ENCODE measurements around the gene IP6K3. TPM values are rescaled to one million over a fixed set of nuclear protein-coding genes. Genes with fewer than 3 reads are reported as not detected.

IP6K3 gene
- total and polyA plus RNA-seq, 4 experiments from 2014 or later: not detected

DNA sequence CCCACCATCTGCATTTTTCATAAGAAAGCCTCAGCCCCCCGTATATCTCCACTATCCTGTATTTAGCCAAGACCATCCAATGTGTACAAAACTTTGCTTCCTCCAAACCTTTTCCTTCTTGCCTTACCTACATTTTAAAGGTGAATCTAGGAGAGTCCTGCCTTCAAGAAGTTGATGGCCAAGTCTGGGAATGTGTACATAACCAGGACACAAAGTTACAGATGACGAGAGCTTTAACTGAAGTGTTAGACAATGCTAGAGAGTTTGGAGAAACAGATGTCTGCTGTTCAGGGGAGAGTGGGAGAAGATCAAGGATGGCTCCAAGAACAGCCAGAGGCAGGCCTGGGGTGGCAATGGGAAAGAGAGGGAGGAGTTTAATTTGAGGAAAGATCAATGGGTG, 32.9 kb downstream of the IP6K3 start:
- no peaks in the 10 kb centered on the region for H3K9me3 ChIP-seq (ENCODE audit: control insufficient read depth in 1 of 2, low read length in 2 of 2)
- intact Hi-C loops (cut with micrococcal nuclease): loop anchor here (5.0 to 10.0 kb wide), 3 partner anchors 259 to 524 kb away; partner anchors contain the start of genes CUTA, HMGA1, PHF1 and ZBTB9
- H3K27ac Mint-ChIP-seq: no peak overlapping the region
- H3K9me3 Mint-ChIP-seq: no peaks in the 10 kb centered on the region
- no peak overlapping the region for H3K4me3 ChIP-seq (ENCODE audit: low read length in 2 of 2)
- H3K4me1 Mint-ChIP-seq: peaks cover 20 to 30% (median 23%) of the 10 kb centered on the region in 4 donors
- H3K27ac ChIP-seq (ENCODE audit: low read depth, low read length): no peak overlapping the region
- no peak overlapping the region for H3K4me3 Mint-ChIP-seq
- H3K36me3 ChIP-seq (ENCODE audit: insufficient read depth, low read length): peaks cover 5% of the 10 kb centered on the region
- no peak for DNase-seq
- H3K27me3 ChIP-seq (ENCODE audit: insufficient read depth, low read length): no peaks in the 10 kb centered on the region
- peaks cover 4 to 12% of the 10 kb centered on the region in 2 donors for H3K36me3 Mint-ChIP-seq
- H3K27me3 Mint-ChIP-seq: no peaks in the 10 kb centered on the region
- ChIA-PET CTCF (ENCODE audit: partially characterized antibody) (interaction anchor here (1.3 to 2.9 kb wide), 5 partner anchors 9 to 129 kb away, joined by 3 to 10 read pairs (median 5); no protein-coding TSS in a partner anchor), POLR2A (ENCODE audit: partially characterized antibody) (no interaction called here)
- peaks cover 22% of the 10 kb centered on the region for H3K4me1 ChIP-seq (ENCODE audit: insufficient read depth, low read length)

DNA sequence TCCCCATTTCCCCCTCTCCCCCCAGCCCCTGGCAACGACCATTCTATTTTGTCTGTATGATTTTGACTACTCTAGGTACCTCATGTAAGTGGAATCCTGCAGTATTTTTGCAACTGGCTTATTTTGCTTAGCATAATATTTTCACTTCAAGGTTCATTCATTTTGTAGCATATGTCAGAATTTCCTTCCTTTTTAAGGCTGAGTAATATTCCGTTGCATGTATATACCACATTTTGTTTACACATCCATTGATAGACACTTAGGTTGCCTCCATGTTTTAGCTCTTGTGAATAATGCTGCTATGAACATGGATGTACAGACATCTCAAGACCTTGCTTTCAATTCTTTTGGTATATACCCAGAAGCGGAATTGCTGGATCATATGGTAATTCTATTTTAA, 33.8 kb downstream of the IP6K3 start:
- Mint-ChIP-seq H3K27ac (no peak overlapping the region), H3K27me3 (no peaks in the 10 kb centered on the region)

DNA sequence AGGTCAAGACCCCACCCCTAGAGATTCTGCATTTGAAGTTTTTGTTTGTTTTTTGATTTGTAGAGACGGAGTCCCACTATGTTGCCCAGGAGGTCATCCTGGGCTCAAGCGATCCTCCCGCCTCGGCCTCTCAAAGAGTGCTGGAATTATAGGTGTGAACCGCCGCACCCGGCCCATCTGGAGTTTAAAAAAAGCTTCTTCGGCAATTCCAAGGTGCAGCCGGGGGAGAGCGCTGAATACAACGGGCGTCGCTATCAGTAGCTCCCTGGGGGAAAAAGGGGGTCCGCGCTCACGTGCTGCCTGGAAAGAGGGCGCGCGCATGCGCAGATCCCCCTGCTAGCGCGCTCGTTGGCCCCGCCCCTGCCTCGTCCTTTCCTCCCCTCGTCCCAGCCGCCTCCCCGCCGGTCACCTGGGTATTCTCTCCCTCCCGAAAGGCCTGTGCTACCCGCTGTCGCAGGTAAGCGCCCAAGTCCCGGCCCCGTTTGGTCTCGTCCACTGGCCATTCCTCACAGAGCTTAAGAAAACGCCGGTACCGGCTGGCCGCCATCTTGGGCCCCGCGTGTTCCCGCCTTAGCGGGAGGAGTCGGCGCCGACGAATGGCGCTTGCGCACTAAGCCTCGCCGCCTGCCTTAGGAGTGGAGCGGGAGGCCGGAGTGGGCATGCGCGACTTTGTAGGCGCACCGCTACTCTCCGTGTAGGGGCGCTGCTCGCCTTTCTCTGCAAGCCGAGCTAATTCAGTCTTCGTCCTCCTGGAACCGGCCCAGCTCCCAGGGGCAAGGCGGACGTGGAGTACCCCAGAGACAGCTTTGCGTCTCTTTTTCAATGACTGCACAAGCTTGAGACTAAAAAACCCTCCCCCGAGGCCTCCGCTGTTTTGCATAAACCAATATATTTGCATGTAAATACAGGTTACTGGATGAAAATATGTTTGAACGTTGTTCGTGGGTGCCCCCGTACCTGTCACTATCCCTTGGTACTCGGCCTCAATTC, 35.3 kb downstream of the IP6K3 start, which contains the start of gene UQCC2:
TSS of gene UQCC2 (minus strand) at position 561 of the 990 bp plus-strand sequence. CDS start at position 547, 14 bp downstream.
- no peaks in the 10 kb centered on the region for H3K9me3 ChIP-seq (ENCODE audit: control insufficient read depth in 1 of 2, low read length in 2 of 2)
- peaks cover 11% of the 10 kb centered on the region for H3K36me3 ChIP-seq (ENCODE audit: insufficient read depth, low read length)
- Mint-ChIP-seq H3K27ac (peak within 1 kb of the TSS; percentile 93 to 99 (median 98)), H3K4me1 (peaks cover 20 to 32% (median 27%) of the 10 kb centered on the region in 4 donors), H3K27me3 (no peaks in the 10 kb centered on the region), H3K9me3 (no peaks in the 10 kb centered on the region), H3K4me3 (peak within 1 kb of the TSS; percentile 96 to 99 (median 98)), H3K36me3 (peaks cover 4 to 22% of the 10 kb centered on the region in 2 donors)
- H3K4me1 ChIP-seq (ENCODE audit: insufficient read depth, low read length): peaks cover 22% of the 10 kb centered on the region
- DNase-seq: peak; percentile 96 to 97 (median 96)
- CTCF ChIA-PET (ENCODE audit: partially characterized antibody): interaction anchor here (0.5 to 2.6 kb wide), 36 partner anchors 9 to 962 kb away, joined by 3 to 21 read pairs (median 4); partner anchors contain the start of gene BAK1
- no peaks in the 10 kb centered on the region for H3K27me3 ChIP-seq (ENCODE audit: insufficient read depth, low read length)
- POLR2A ChIA-PET (ENCODE audit: partially characterized antibody): interaction anchor here (0.6 to 2.1 kb wide), 21 partner anchors 9 to 512 kb away, joined by 3 to 26 read pairs (median 4); partner anchors contain the start of genes BAK1 and ITPR3
- H3K4me3 ChIP-seq (ENCODE audit: low read length in 2 of 2): peak within 1 kb of the TSS; percentile 58 to 89
- intact Hi-C loops (cut with micrococcal nuclease): loop anchor here (1.0 to 10.0 kb wide), 8 partner anchors 15 to 526 kb away; partner anchors contain the start of genes CUTA, HMGA1, ITPR3 and LEMD2
- peak within 1 kb of the TSS; percentile 84 for H3K27ac ChIP-seq (ENCODE audit: low read depth, low read length)

More for the DNA sequence above, 33.8 kb downstream of the IP6K3 start:
- peaks cover 20 to 30% (median 27%) of the 10 kb centered on the region in 4 donors for H3K4me1 Mint-ChIP-seq
- intact Hi-C loops (cut with micrococcal nuclease): loop anchor here (5.0 to 10.0 kb wide), 3 partner anchors 258 to 524 kb away; partner anchors contain the start of genes CUTA, HMGA1, PHF1 and ZBTB9
- Histone ChIP-seq H3K27ac (ENCODE audit: low read depth, low read length) (no peak overlapping the region), H3K36me3 (ENCODE audit: insufficient read depth, low read length) (peaks cover 11% of the 10 kb centered on the region), H3K9me3 (ENCODE audit: control insufficient read depth in 1 of 2, low read length in 2 of 2) (no peaks in the 10 kb centered on the region), H3K27me3 (ENCODE audit: insufficient read depth, low read length) (no peaks in the 10 kb centered on the region), H3K4me1 (ENCODE audit: insufficient read depth, low read length) (peaks cover 22% of the 10 kb centered on the region), H3K4me3 (ENCODE audit: low read length in 2 of 2) (no peak overlapping the region)
- POLR2A ChIA-PET (ENCODE audit: partially characterized antibody): no interaction called here
- no peaks in the 10 kb centered on the region for H3K9me3 Mint-ChIP-seq
- no peak for DNase-seq
- peak overlapping the region in 2 of 8 donors; percentile 8 to 49 for H3K4me3 Mint-ChIP-seq
- H3K36me3 Mint-ChIP-seq: peaks cover 4 to 14% of the 10 kb centered on the region in 2 donors
- CTCF ChIA-PET (ENCODE audit: partially characterized antibody): interaction anchor here (1.1 to 2.9 kb wide), 6 partner anchors 10 to 128 kb away, joined by 3 to 10 read pairs (median 4); no protein-coding TSS in a partner anchor

DNA sequence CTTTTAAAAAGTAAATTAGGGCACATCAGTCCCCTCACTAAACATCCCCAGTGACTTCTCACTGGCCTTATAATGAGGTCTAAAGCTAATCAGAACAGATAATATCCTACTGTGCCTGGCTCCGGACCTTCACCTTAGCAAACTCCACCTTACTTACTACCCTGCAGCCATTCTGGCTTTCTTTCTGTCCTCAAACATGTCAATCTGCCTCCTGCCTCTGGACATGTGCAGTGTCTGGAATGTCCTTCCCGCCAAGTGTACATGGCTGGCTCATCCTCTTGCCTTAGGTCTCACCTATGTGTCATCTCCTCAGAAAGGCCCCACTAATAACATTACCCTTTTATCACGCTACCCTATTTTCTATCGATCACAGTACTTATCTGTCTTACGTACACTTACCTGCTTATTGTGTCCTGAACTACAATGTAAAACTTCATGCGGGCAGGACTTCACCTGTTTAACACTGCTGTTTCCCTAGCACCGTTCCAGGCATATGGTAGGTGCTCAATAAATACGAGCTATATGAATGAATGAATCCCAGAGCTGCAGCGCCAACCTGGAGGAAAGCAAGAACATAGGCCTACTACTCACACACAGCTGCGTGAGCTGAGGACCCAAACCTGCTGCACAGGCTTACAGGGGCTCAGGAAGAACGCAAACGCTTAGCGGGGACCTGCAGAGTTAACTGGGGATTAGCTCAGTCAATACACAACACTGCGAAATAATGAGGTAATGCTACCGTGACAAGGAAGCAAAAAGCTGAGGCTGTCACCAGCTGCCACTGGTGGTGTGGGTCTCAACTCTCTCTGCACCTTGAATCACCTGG, 36.2 kb downstream of the IP6K3 start:
- no peak for DNase-seq
- Histone ChIP-seq H3K9me3 (ENCODE audit: control insufficient read depth in 1 of 2, low read length in 2 of 2) (no peaks in the 10 kb centered on the region), H3K27me3 (ENCODE audit: insufficient read depth, low read length) (no peaks in the 10 kb centered on the region), H3K27ac (ENCODE audit: low read depth, low read length) (peak overlapping the region; percentile 84), H3K36me3 (ENCODE audit: insufficient read depth, low read length) (peaks cover 11% of the 10 kb centered on the region), H3K4me1 (ENCODE audit: insufficient read depth, low read length) (peaks cover 22% of the 10 kb centered on the region), H3K4me3 (ENCODE audit: low read length in 2 of 2) (peak overlapping the region; percentile 58 to 89)
- Mint-ChIP-seq H3K27me3 (no peaks in the 10 kb centered on the region), H3K4me1 (peaks cover 23 to 38% (median 29%) of the 10 kb centered on the region in 4 donors), H3K27ac (peak overlapping the region; percentile 93 to 99 (median 98)), H3K4me3 (peak overlapping the region; percentile 96 to 99 (median 98)), H3K36me3 (peaks cover 4 to 26% of the 10 kb centered on the region in 2 donors), H3K9me3 (no peaks in the 10 kb centered on the region)
- ChIA-PET POLR2A (ENCODE audit: partially characterized antibody) (interaction anchor here (0.6 to 2.1 kb wide), 16 partner anchors 8 to 472 kb away, joined by 3 to 26 read pairs (median 6); partner anchors contain the start of genes BAK1 and ITPR3), CTCF (ENCODE audit: partially characterized antibody) (interaction anchor here (0.6 to 2.6 kb wide), 20 partner anchors 8 to 726 kb away, joined by 3 to 21 read pairs (median 6); no protein-coding TSS in a partner anchor)
- intact Hi-C loops (cut with micrococcal nuclease): loop anchor here (1.0 to 10.0 kb wide), 8 partner anchors 14 to 527 kb away; partner anchors contain the start of genes CUTA, HMGA1, ITPR3 and LEMD2

DNA sequence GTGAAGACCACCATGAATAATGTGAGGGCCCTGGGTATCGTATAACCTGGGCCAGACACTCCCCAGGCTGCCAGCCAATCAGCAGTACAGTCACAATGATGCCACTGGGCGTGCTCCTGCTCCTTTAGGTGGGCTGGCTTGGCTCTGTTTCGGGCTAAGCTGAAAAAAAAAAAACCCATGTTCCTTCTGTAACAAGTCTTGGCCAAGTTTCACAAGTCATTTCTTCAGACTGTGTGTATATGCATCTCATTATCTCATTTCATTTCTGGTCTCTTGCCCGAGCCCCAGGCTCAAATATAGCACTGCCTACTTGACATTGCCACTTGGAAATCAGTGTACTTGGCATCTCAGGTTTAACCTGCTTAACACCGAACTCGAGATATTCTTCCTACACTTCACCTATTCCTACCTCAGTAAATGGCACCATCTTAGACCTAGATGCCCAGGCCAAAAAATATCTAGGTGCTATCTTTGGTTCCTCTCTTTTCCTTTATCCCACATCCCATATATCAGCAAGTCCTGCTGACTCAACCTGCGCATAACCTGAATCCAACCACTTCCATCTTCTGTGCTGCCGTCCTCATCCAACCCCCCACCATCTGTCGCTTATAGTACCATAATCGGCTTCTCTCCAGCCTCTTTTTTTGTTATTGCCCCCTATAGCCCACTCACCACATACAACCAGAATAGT, 37.0 kb downstream of the IP6K3 start:
- H3K9me3 Mint-ChIP-seq: no peaks in the 10 kb centered on the region
- POLR2A ChIA-PET (ENCODE audit: partially characterized antibody): interaction anchor here (1.4 kb wide), 1 partner anchor 9 kb away, joined by 5 read pairs; no protein-coding TSS in a partner anchor
- no peaks in the 10 kb centered on the region for H3K27me3 ChIP-seq (ENCODE audit: insufficient read depth, low read length)
- H3K36me3 ChIP-seq (ENCODE audit: insufficient read depth, low read length): peaks cover 11% of the 10 kb centered on the region
- H3K27me3 Mint-ChIP-seq: no peaks in the 10 kb centered on the region
- peaks cover 22% of the 10 kb centered on the region for H3K4me1 ChIP-seq (ENCODE audit: insufficient read depth, low read length)
- H3K27ac ChIP-seq (ENCODE audit: low read depth, low read length): no peak overlapping the region
- H3K9me3 ChIP-seq (ENCODE audit: control insufficient read depth in 1 of 2, low read length in 2 of 2): no peaks in the 10 kb centered on the region
- peaks cover 4 to 26% of the 10 kb centered on the region in 2 donors for H3K36me3 Mint-ChIP-seq
- intact Hi-C loops (cut with micrococcal nuclease): loop anchor here (5.0 to 10.0 kb wide), 3 partner anchors 255 to 528 kb away; partner anchors contain the start of genes CUTA, HMGA1, PHF1 and ZBTB9
- H3K4me3 Mint-ChIP-seq: peak overlapping the region in 6 of 8 donors; percentile 5 to 99 (median 52)
- H3K4me3 ChIP-seq (ENCODE audit: low read length in 2 of 2): no peak overlapping the region
- no peak for DNase-seq
- peak overlapping the region in 6 of 7 donors; percentile 12 to 98 (median 74) for H3K27ac Mint-ChIP-seq
- CTCF ChIA-PET (ENCODE audit: partially characterized antibody): interaction anchor here (0.9 to 2.6 kb wide), 5 partner anchors 9 to 124 kb away, joined by 4 to 21 read pairs (median 7); no protein-coding TSS in a partner anchor
- peaks cover 23 to 41% (median 29%) of the 10 kb centered on the region in 4 donors for H3K4me1 Mint-ChIP-seq

Measured in CD4-positive, alpha-beta memory T cell (primary cell).